Esophagus squamous epithelium (tissue), 4 donors: Measurements from ENCODE around the gene FHIT.

Source experiments
- CTCF ChIP-seq, 6 experiments: fragments of 450-650 bp in 4 of 6; fragments of 200-600 bp in 2 of 6; sonication (generic) in 2 of 6; IDR thresholded peaks; one replicate each; pipeline ENCODE4 v1.5.1; 2016 to 2019; ENCODE audit warnings: antibody characterized with exemption in 6 of 6, mild to moderate bottlenecking in 4 of 6, moderate library complexity in 4 of 6
- POLR2A ChIP-seq, 4 donors: fragments of 450-650 bp; IDR thresholded peaks; one replicate each; pipeline ENCODE4 v1.6.1; 2017; ENCODE audit warnings: antibody characterized with exemption in 4 of 4, mild to moderate bottlenecking in 4 of 4, moderate library complexity in 3 of 4

GRCh38 chr3:61218504-61218903 lies 32.7 kb downstream of the FHIT start:
- TF ChIP-seq CTCF (IDR thresholded peaks at IDR 0.05) (no peak), POLR2A (IDR thresholded peaks at IDR 0.05) (no peak)
